GM12875 (cell line): ENCODE data around the gene HS3ST3B1.
A peak's percentile ranks its signal among the peaks of the same experiment; 100 is the strongest.

Source experiments
- H3K4me3 ChIP-seq: one replicate; pipeline ENCODE4 v1.5.1; 2011; ENCODE audit warnings: low read depth, low read length, control low read depth
- CTCF ChIP-seq: IDR thresholded peaks from 2 replicates; pipeline ENCODE4 v1.5.1; 2011; ENCODE audit warnings: low read depth, mild to moderate bottlenecking, control low read depth, inconsistent platforms, low read length, moderate library complexity, borderline replicate concordance; ENCODE audit not compliant: insufficient read depth

The HS3ST3B1 gene

GRCh38 chr17:14298221-14298946 lies 2.5 kb upstream of the HS3ST3B1 start:
- TF ChIP-seq CTCF, result no peak
- H3K4me3 ChIP-seq, result no peak overlapping the region

GRCh38 chr17:14298947-14299279 lies 2.0 kb upstream of the HS3ST3B1 start:
- no peak for TF ChIP-seq CTCF
- H3K4me3 ChIP-seq, result no peak overlapping the region

- TF ChIP-seq CTCF, result no peak
These were observed 1.4 kb upstream of the HS3ST3B1 start for GRCh38 chr17:14299280-14300141.

GRCh38 chr17:14301279-14302090 lies 604 bp downstream of the HS3ST3B1 start:
- TF ChIP-seq CTCF, result no peak
- peak overlapping the region; percentile 76 for H3K4me3 ChIP-seq

More at GRCh38 chr17:14299280-14300141, 1.4 kb upstream of the HS3ST3B1 start:
- H3K4me3 ChIP-seq, result peak overlapping the region; percentile 31

GRCh38 chr17:14302091-14302430 lies 1.2 kb downstream of the HS3ST3B1 start:
- no peak for TF ChIP-seq CTCF
- peak overlapping the region; percentile 76 for H3K4me3 ChIP-seq

GRCh38 chr17:14302431-14303099 lies 1.7 kb downstream of the HS3ST3B1 start:
- H3K4me3 ChIP-seq, result peak overlapping the region; percentile 76
- peak; percentile 95 for TF ChIP-seq CTCF
